Trophoblast cell (in vitro differentiated cells and primary cell): ENCODE data around the gene ABLIM3.

ENCODE experiments used
- DNase-seq, 2 donors: peaks; one replicate each; pipeline ENCODE4 v3.0.0-alpha.2; 2016
- H2AFZ ChIP-seq: 2 replicates; pipeline ENCODE4 v1.6.1; 2013; ENCODE audit warnings: low read length, moderate library complexity, mild to moderate bottlenecking; ENCODE audit not compliant: insufficient read depth, poor library complexity
- H2AK5ac ChIP-seq: 2 replicates; pipeline ENCODE4 v1.6.1; 2013; ENCODE audit warnings: mild to moderate bottlenecking, low read length
- H2BK120ac ChIP-seq: 2 replicates; pipeline ENCODE4 v1.6.1; 2013; ENCODE audit warnings: low read length, mild to moderate bottlenecking, moderate library complexity; ENCODE audit not compliant: insufficient read depth, poor library complexity
- H2BK12ac ChIP-seq: 2 replicates; pipeline ENCODE4 v1.6.1; 2013; ENCODE audit warnings: mild to moderate bottlenecking, low read length, moderate library complexity
- H2BK5ac ChIP-seq: 2 replicates; pipeline ENCODE4 v1.6.1; 2013; ENCODE audit warnings: low read length, low read depth, moderate library complexity, mild to moderate bottlenecking; ENCODE audit not compliant: poor library complexity
- H3K14ac ChIP-seq: 2 replicates; pipeline ENCODE4 v1.6.1; 2013; ENCODE audit warnings: mild to moderate bottlenecking, low read length
- H3K18ac ChIP-seq: 2 replicates; pipeline ENCODE4 v1.6.1; 2013; ENCODE audit warnings: mild to moderate bottlenecking, low read length
- H3K23ac ChIP-seq: 2 replicates; pipeline ENCODE4 v1.6.1; 2013; ENCODE audit warnings: low read length
- H3K27ac ChIP-seq: 2 replicates; pipeline ENCODE4 v1.5.1; 2013; ENCODE audit warnings: low read depth, mild to moderate bottlenecking, inconsistent platforms, low read length, moderate library complexity
- H3K27me3 ChIP-seq: 2 replicates; pipeline ENCODE4 v1.6.1; 2013; ENCODE audit warnings: inconsistent platforms, mild to moderate bottlenecking, low read length, moderate library complexity; ENCODE audit not compliant: insufficient read depth
- H3K36me3 ChIP-seq, 2 experiments: 1 replicate in 1 of 2; 2 replicates in 1 of 2; pipeline ENCODE4 v1.6.1; 2013; ENCODE audit warnings: low read length in 2 of 2, mild to moderate bottlenecking in 2 of 2, moderate library complexity in 1 of 2; ENCODE audit not compliant: insufficient read depth in 2 of 2, control insufficient read depth in 1 of 2
- H3K4ac ChIP-seq: 2 replicates; pipeline ENCODE4 v1.6.1; 2013; ENCODE audit warnings: low read depth, mild to moderate bottlenecking, low read length, moderate library complexity
- H3K4me1 ChIP-seq, 2 experiments: 1 replicate in 1 of 2; 2 replicates in 1 of 2; pipeline ENCODE4 v1.6.1; 2013; ENCODE audit warnings: low read length in 2 of 2, mild to moderate bottlenecking in 2 of 2, moderate library complexity in 1 of 2; ENCODE audit not compliant: insufficient read depth in 2 of 2, control insufficient read depth in 1 of 2
- H3K4me2 ChIP-seq: 2 replicates; pipeline ENCODE4 v1.6.1; 2013; ENCODE audit warnings: inconsistent platforms, mild to moderate bottlenecking, low read length, moderate library complexity
- H3K4me3 ChIP-seq: 2 replicates; pipeline ENCODE4 v1.5.1; 2013; ENCODE audit warnings: mild to moderate bottlenecking, low read depth, low read length, inconsistent platforms
- H3K79me1 ChIP-seq: one replicate; pipeline ENCODE4 v1.6.1; 2013; ENCODE audit warnings: low read length
- H3K79me2 ChIP-seq: 2 replicates; pipeline ENCODE4 v1.6.1; 2013; ENCODE audit warnings: low read length, mild to moderate bottlenecking; ENCODE audit not compliant: control insufficient read depth, insufficient read depth, poor library complexity
- H3K9ac ChIP-seq: 2 replicates; pipeline ENCODE4 v1.6.1; 2013; ENCODE audit warnings: mild to moderate bottlenecking, low read length
- H3K9me3 ChIP-seq: 2 replicates; pipeline ENCODE4 v1.6.1; 2013; ENCODE audit warnings: low read depth, mild to moderate bottlenecking, control low read depth, inconsistent platforms, low read length; ENCODE audit not compliant: insufficient read depth
- H4K12ac ChIP-seq: 2 replicates; pipeline ENCODE4 v1.6.1; 2013; ENCODE audit warnings: low read depth, mild to moderate bottlenecking, low read length, moderate library complexity
- H4K8ac ChIP-seq: 2 replicates; pipeline ENCODE4 v1.6.1; 2013; ENCODE audit warnings: low read depth, mild to moderate bottlenecking, low read length, moderate library complexity
- H4K91ac ChIP-seq: one replicate; pipeline ENCODE4 v1.6.1; 2013; ENCODE audit warnings: low read depth, mild to moderate bottlenecking, low read length, moderate library complexity
- WGBS: extraction: QIAGEN DNeasy Blood & Tissue Kit; methylation state at CpG from one replicate; pipeline ENCODE4 v1.1.7; 2013; ENCODE audit warnings: missing lambda C conversion rate; ENCODE audit not compliant: insufficient read length, insufficient coverage; ENCODE audit errors: extremely low coverage; 5-methylcytosine and 5-hydroxymethylcytosine counted together

ABLIM3 gene

GRCh38 chr5:149240354-149240998 lies 99.2 kb downstream of the ABLIM3 start:
- H3K4me1 ChIP-seq, result peaks cover 0 to 1% of the 10 kb centered on the region in 2 experiments
- no peak overlapping the region for H3K18ac ChIP-seq
- no peak overlapping the region for H3K23ac ChIP-seq
- H3K9me3 ChIP-seq, result no peaks in the 10 kb centered on the region
- no peak overlapping the region for H2AK5ac ChIP-seq
- H2BK12ac ChIP-seq, result no peak overlapping the region
- no peak overlapping the region for H3K14ac ChIP-seq
- no peak overlapping the region for H4K91ac ChIP-seq
- H3K4me3 ChIP-seq, result no peak overlapping the region
- no peaks in the 10 kb centered on the region for H3K79me2 ChIP-seq
- H2BK120ac ChIP-seq, result no peak overlapping the region
- H3K4me2 ChIP-seq, result no peak overlapping the region
- no peak overlapping the region for H3K4ac ChIP-seq
- H2BK5ac ChIP-seq, result no peak overlapping the region
- no peaks in the 10 kb centered on the region for H3K79me1 ChIP-seq
- no peak overlapping the region for H2AFZ ChIP-seq
- no peak overlapping the region for H4K8ac ChIP-seq
- H3K9ac ChIP-seq, result no peak overlapping the region
- no peaks in the 10 kb centered on the region for H3K36me3 ChIP-seq
- WGBS, result no CpG with 5 or more reads among the region's 13 CpGs
- DNase-seq, result no peak
- H3K27me3 ChIP-seq, result no peaks in the 10 kb centered on the region
- no peak overlapping the region for H3K27ac ChIP-seq
- no peak overlapping the region for H4K12ac ChIP-seq

DNA sequence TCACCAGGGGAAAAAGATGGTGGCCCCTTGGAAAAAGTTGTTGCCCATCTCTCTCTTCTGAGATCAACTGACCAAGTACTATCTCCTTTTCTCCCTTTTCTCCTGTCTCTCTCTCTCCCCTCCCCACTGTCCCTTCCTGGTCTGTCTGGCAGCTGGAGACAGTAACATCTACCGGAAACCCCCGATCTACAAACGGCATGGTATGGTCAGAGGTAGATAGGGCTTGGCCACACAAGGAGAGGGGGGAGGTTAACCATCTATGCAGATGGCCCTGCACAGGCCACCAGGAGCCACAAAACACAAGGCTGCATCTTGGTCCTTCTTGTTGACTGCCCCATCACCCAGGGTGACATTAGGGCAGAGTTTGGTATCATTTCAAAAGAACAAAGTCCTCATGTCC lies 101.0 kb downstream of the ABLIM3 start:
- H2AFZ ChIP-seq, result no peak overlapping the region
- no peak overlapping the region for H3K14ac ChIP-seq
- no peaks in the 10 kb centered on the region for H3K36me3 ChIP-seq
- DNase-seq, result no peak
- no peak overlapping the region for H2BK12ac ChIP-seq
- H3K4ac ChIP-seq, result no peak overlapping the region
- no peak overlapping the region for H3K23ac ChIP-seq
- H3K79me2 ChIP-seq, result no peaks in the 10 kb centered on the region
- H4K12ac ChIP-seq, result no peak overlapping the region
- no peak overlapping the region for H3K4me3 ChIP-seq
- H3K27ac ChIP-seq, result no peak overlapping the region
- H3K79me1 ChIP-seq, result no peaks in the 10 kb centered on the region
- H3K4me1 ChIP-seq, result peaks cover 0 to 1% of the 10 kb centered on the region in 2 experiments
- no peak overlapping the region for H2AK5ac ChIP-seq
- H2BK5ac ChIP-seq, result no peak overlapping the region
- H3K9ac ChIP-seq, result no peak overlapping the region
- H3K4me2 ChIP-seq, result no peak overlapping the region
- H4K8ac ChIP-seq, result no peak overlapping the region
- H3K27me3 ChIP-seq, result no peaks in the 10 kb centered on the region
- WGBS, result no CpG with 5 or more reads among the region's 3 CpGs
- no peak overlapping the region for H3K18ac ChIP-seq
- no peaks in the 10 kb centered on the region for H3K9me3 ChIP-seq
- no peak overlapping the region for H4K91ac ChIP-seq
- H2BK120ac ChIP-seq, result no peak overlapping the region

- Histone ChIP-seq H3K9me3 (no peaks in the 10 kb centered on the region), H3K27me3 (no peaks in the 10 kb centered on the region), H2BK5ac (no peak overlapping the region), H2AFZ (no peak overlapping the region), H4K91ac (no peak overlapping the region), H2AK5ac (no peak overlapping the region), H3K36me3 (no peaks in the 10 kb centered on the region), H3K4ac (no peak overlapping the region), H4K12ac (no peak overlapping the region), H2BK120ac (no peak overlapping the region), H4K8ac (no peak overlapping the region), H3K27ac (no peak overlapping the region), H3K23ac (no peak overlapping the region), H3K4me3 (no peak overlapping the region), H3K9ac (no peak overlapping the region), H3K4me2 (no peak overlapping the region), H3K18ac (no peak overlapping the region), H3K4me1 (peaks cover 0 to 1% of the 10 kb centered on the region in 2 experiments), H3K79me2 (no peaks in the 10 kb centered on the region), H2BK12ac (no peak overlapping the region), H3K79me1 (no peaks in the 10 kb centered on the region), H3K14ac (no peak overlapping the region)
- no CpG with 5 or more reads among the region's 4 CpGs for WGBS
- no peak for DNase-seq
Measured at GRCh38 chr5:149246906-149247305, 105.6 kb downstream of the ABLIM3 start.

GRCh38 chr5:149247726-149248125 lies 106.4 kb downstream of the ABLIM3 start:
- H3K4ac ChIP-seq, result no peak overlapping the region
- no peak overlapping the region for H2AK5ac ChIP-seq
- no peak overlapping the region for H3K23ac ChIP-seq
- H3K27me3 ChIP-seq, result no peaks in the 10 kb centered on the region
- H3K79me1 ChIP-seq, result no peaks in the 10 kb centered on the region
- no peaks in the 10 kb centered on the region for H3K9me3 ChIP-seq
- no peak overlapping the region for H3K4me3 ChIP-seq
- H3K4me1 ChIP-seq, result peaks cover 0 to 1% of the 10 kb centered on the region in 2 experiments
- H3K79me2 ChIP-seq, result no peaks in the 10 kb centered on the region
- H3K36me3 ChIP-seq, result no peaks in the 10 kb centered on the region
- no peak overlapping the region for H3K4me2 ChIP-seq
- no peak overlapping the region for H3K18ac ChIP-seq
- H2BK12ac ChIP-seq, result no peak overlapping the region
- no peak overlapping the region for H2AFZ ChIP-seq
- H3K14ac ChIP-seq, result no peak overlapping the region
- H2BK120ac ChIP-seq, result no peak overlapping the region
- DNase-seq, result no peak
- H4K8ac ChIP-seq, result no peak overlapping the region
- H2BK5ac ChIP-seq, result no peak overlapping the region
- no peak overlapping the region for H4K91ac ChIP-seq
- H3K9ac ChIP-seq, result no peak overlapping the region
- no CpG with 5 or more reads among the region's 8 CpGs for WGBS
- no peak overlapping the region for H3K27ac ChIP-seq
- H4K12ac ChIP-seq, result no peak overlapping the region
